DLD1 (cell line): ENCODE measurements around the gene CSRP2.

Source experiments
- in situ Hi-C: cut with HindIII; loops from 2 replicates; pipeline ENCODE4 v1.10.0; 2017; ENCODE audit warnings: low sequenced_read_pairs

Gene CSRP2

GRCh38 chr12:76878899-76879709, at the start of gene CSRP2:
TSS of gene CSRP2 (minus strand) at chr12:76879019. CDS start at chr12:76866260, 12,759 bp downstream.
- in situ Hi-C loops, result no loop called here

GRCh38 chr12:76927170-76927784, 48.5 kb upstream of the CSRP2 start:
- in situ Hi-C loops, result no loop called here

- in situ Hi-C loops, result no loop called here
Measured at GRCh38 chr12:76925135-76925534, 46.3 kb upstream of the CSRP2 start.

GRCh38 chr12:76922866-76923265, 44.0 kb upstream of the CSRP2 start:
- in situ Hi-C loops, result no loop called here

GRCh38 chr12:76921891-76922664, 43.3 kb upstream of the CSRP2 start:
- in situ Hi-C loops, result no loop called here

GRCh38 chr12:76921100-76921471, 42.3 kb upstream of the CSRP2 start:
- in situ Hi-C loops, result no loop called here

- in situ Hi-C loops, result no loop called here
Measured at GRCh38 chr12:76920172-76921099, 41.6 kb upstream of the CSRP2 start.

GRCh38 chr12:76919383-76920171, 40.8 kb upstream of the CSRP2 start:
- in situ Hi-C loops, result no loop called here

GRCh38 chr12:76916170-76916540, 37.3 kb upstream of the CSRP2 start:
- in situ Hi-C loops, result no loop called here

- in situ Hi-C loops, result no loop called here
Measured at GRCh38 chr12:76915361-76916169, 36.7 kb upstream of the CSRP2 start.

GRCh38 chr12:76914102-76914859, 35.5 kb upstream of the CSRP2 start:
- in situ Hi-C loops, result no loop called here

GRCh38 chr12:76909290-76909689, 30.5 kb upstream of the CSRP2 start:
- in situ Hi-C loops, result no loop called here

- in situ Hi-C loops, result no loop called here
Measured at GRCh38 chr12:76908303-76909017, 29.6 kb upstream of the CSRP2 start.

- in situ Hi-C loops, result no loop called here
Measured at GRCh38 chr12:76901628-76902380, 23.0 kb upstream of the CSRP2 start.

GRCh38 chr12:76899522-76899921, 20.7 kb upstream of the CSRP2 start:
- in situ Hi-C loops, result no loop called here

GRCh38 chr12:76898442-76898841, 19.6 kb upstream of the CSRP2 start:
- in situ Hi-C loops, result no loop called here

- in situ Hi-C loops, result no loop called here
Measured at GRCh38 chr12:76896274-76896673, 17.5 kb upstream of the CSRP2 start.
